ENCODE data around the gene PEX1. TPM values are rescaled to one million over a fixed set of nuclear protein-coding genes. Genes with fewer than 3 reads are reported as not detected.
"Not testable (repeated sequence)": the region's sequence is repeated elsewhere in the genome, so short reads cannot be mapped to it uniquely, and the experiment has no call there.

PEX1 gene
- total and polyA plus RNA-seq, 12 donors, result 4.1 to 19.8 (median 14.9) TPM

GRCh38 chr7:92550194-92550593, 21.9 kb upstream of the PEX1 start:
- no peak overlapping the region for H3K4me3 ChIP-seq
- 22 to 24% methylated on average over 4 of the region's 4 CpGs for WGBS, 2 donors
- H3K4me1 ChIP-seq, result peaks cover 0 to 18% (median 0%) of the 10 kb centered on the region in 9 donors
- H3K27me3 ChIP-seq, result no peaks in the 10 kb centered on the region
- DNase-seq (peak in 1 of 2 donors; percentile 16), ATAC-seq (peak in 6 of 8 donors; percentile 52 to 68 (median 64))
- intact Hi-C loops (cut with DNase I), result no loop called here
- no peaks in the 10 kb centered on the region for H3K36me3 ChIP-seq
- no peaks in the 10 kb centered on the region for H3K9me3 ChIP-seq
- no peak for TF ChIP-seq CTCF (IDR thresholded peaks at IDR 0.05)
- peak overlapping the region in 2 of 10 donors; percentile 5 to 28 for H3K27ac ChIP-seq

DNA sequence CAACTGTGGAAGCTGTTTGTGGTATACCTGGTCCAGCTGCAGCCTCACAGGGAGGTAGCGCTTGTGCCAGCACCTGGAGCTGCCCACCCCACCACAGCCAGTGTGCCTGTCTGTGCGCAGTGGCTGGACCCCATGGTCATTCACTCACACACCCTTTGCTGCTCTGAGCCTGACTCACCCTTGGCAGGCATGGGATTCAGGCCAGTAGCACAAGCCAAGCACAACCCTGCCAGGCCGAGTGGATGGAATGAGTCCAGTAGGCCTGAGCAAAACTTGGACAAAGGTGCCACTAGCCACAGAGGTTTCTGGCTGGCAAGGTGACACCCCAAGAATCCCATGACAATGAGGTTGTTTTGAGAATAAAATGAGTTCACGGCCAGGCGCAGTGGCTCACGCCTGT, 19.3 kb upstream of the PEX1 start:
- intact Hi-C loops (cut with DNase I), result no loop called here
- ATAC-seq (peak; percentile 81 to 98 (median 90)), DNase-seq (peak; percentile 46 to 55)
- peak overlapping the region in 3 of 10 donors; percentile 26 to 56 (median 48) for H3K27ac ChIP-seq
- H3K36me3 ChIP-seq, result no peaks in the 10 kb centered on the region
- no peaks in the 10 kb centered on the region for H3K27me3 ChIP-seq
- H3K4me3 ChIP-seq, result no peak overlapping the region
- peaks cover 0 to 18% (median 0%) of the 10 kb centered on the region in 9 donors for H3K4me1 ChIP-seq
- 72 to 78% methylated on average over 6 of the region's 6 CpGs for WGBS, 2 donors
- TF ChIP-seq CTCF (IDR thresholded peaks at IDR 0.05), result no peak
- no peaks in the 10 kb centered on the region for H3K9me3 ChIP-seq

DNA sequence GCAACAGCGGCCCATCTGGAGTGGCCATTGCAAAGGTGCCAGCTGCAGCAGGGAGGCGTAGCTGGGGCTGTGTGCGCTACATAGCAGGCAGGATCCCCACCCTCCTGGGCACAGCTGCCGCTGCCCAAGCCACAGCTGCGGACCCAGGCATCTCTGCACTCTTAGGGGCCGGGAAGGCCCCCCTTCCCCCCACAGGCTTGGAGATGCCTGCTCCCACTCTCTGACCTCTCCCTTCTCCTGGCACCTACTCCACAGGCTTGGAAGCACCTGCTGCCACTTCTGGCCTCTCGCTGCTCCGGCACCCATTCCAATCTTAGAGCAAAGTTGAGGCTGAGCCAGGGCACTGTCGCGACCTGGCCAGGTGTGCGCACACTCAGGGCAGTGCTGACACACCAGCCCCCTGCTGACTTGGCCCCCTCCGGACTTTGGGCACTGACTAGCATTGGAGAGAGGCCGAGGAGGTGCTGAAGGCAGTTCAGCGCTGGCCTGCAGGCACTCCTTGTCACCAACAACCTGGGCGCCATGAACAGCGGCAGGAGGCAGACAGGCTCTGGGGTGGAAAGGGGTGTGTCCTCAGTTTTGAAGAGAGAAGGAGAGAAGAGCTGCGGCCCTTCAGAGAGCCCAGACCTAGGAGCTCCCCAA, 18.7 kb upstream of the PEX1 start:
- DNase-seq (no peak), ATAC-seq (peak in 7 of 8 donors; percentile 25 to 61 (median 38))
- TF ChIP-seq CTCF (IDR thresholded peaks at IDR 0.05), result no peak
- Histone ChIP-seq H3K36me3 (no peaks in the 10 kb centered on the region), H3K4me1 (peaks cover 0 to 18% (median 0%) of the 10 kb centered on the region in 9 donors), H3K9me3 (no peaks in the 10 kb centered on the region), H3K27me3 (no peaks in the 10 kb centered on the region), H3K4me3 (no peak overlapping the region), H3K27ac (peak overlapping the region in 3 of 10 donors; percentile 26 to 56 (median 48))
- intact Hi-C loops (cut with DNase I), result no loop called here
- 86 to 90% methylated on average over 17 of the region's 17 CpGs for WGBS, 2 donors

DNA sequence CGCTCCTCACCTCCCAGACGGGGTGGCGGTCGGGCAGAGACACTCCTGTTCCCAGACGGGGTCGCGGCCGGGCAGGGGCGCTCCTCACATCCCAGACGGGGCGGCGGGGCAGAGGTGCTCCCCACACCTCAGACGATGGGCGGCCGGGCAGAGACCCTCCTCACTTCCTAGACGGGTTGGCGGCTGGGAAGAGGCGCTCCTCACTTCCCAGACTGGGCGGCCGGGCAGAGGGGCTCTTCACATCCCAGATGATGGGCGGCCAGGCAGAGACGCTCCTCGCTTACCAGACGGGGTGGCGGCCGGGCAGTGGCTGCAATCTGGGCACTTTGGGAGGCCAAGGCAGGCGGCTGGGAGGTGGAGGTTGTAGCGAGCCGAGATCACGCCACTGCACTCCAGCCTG, 16.8 kb upstream of the PEX1 start:
- intact Hi-C loops (cut with DNase I); ATAC-seq; DNase-seq: not testable (repeated sequence)

GRCh38 chr7:92543542-92543941, 15.2 kb upstream of the PEX1 start:
- DNase-seq; H3K27me3 ChIP-seq; H3K4me3 ChIP-seq; H3K4me1 ChIP-seq; H3K27ac ChIP-seq; H3K9me3 ChIP-seq; ATAC-seq; intact Hi-C loops (cut with DNase I): not testable (repeated sequence)
- peaks cover 0 to 15% (median 6%) of the 10 kb centered on the region in 9 donors for H3K36me3 ChIP-seq
- 87 to 91% methylated on average over 3 of the region's 3 CpGs for WGBS, 2 donors

More for the DNA sequence above, 16.8 kb upstream of the PEX1 start:
- not testable (repeated sequence) for H3K36me3 ChIP-seq, H3K9me3 ChIP-seq, H3K4me3 ChIP-seq, H3K27me3 ChIP-seq, H3K27ac ChIP-seq
- H3K4me1 ChIP-seq, result peaks cover 0 to 14% (median 0%) of the 10 kb centered on the region in 9 donors
- 94 to 95% methylated on average over 30 of the region's 30 CpGs for WGBS, 2 donors

Measured in heart right ventricle (tissue), 16 donors.